SU-DHL-6 (cell line): Measurements from ENCODE around the gene SMIM10L2A.

Source experiments
- CTCF ChIP-seq: fragments of 200-600 bp; sonication (generic); IDR thresholded peaks from one replicate; pipeline ENCODE4 v1.5.1; 2017; ENCODE audit warnings: antibody characterized with exemption, mild to moderate bottlenecking, low read length, moderate library complexity; ENCODE audit not compliant: insufficient read depth, poor library complexity, severe bottlenecking
- EZH2phosphoT487 ChIP-seq: fragments of 200-600 bp; sonication (generic), shearing (Covaris generic); conservative IDR thresholded peaks from 2 replicates; pipeline ENCODE4 v1.6.1; 2018; ENCODE audit warnings: mild to moderate bottlenecking, antibody characterized with exemption, low read length, moderate library complexity, mixed read lengths

- TF ChIP-seq CTCF (peak; percentile 13), EZH2phosphoT487 (no peak)
These were observed 55.8 kb downstream of the SMIM10L2A start for GRCh38 chrX:135477576-135477975.
